ENCODE results near the gene MAP4K4.

The MAP4K4 gene

GRCh38 chr2:101794141-101794540, 96.6 kb downstream of the MAP4K4 start:
- H3K4me1 ChIP-seq (ENCODE audit: control insufficient read depth, insufficient read depth, low read length) = peaks cover 6% of the 10 kb centered on the region
- H3K9me3 ChIP-seq (ENCODE audit: control insufficient read depth, low read length) = no peaks in the 10 kb centered on the region
- no peak overlapping the region for H3K4me3 ChIP-seq (ENCODE audit: low read length)
- no peak overlapping the region for H3K9ac ChIP-seq (ENCODE audit: low read length)
- H3K27me3 ChIP-seq (ENCODE audit: control insufficient read depth, insufficient read depth, low read length) = no peaks in the 10 kb centered on the region
- H3K36me3 ChIP-seq (ENCODE audit: control insufficient read depth, insufficient read depth, low read length) = no peaks in the 10 kb centered on the region

GRCh38 chr2:101795033-101795432, 97.5 kb downstream of the MAP4K4 start:
- H3K4me3 ChIP-seq (ENCODE audit: low read length) = no peak overlapping the region
- no peaks in the 10 kb centered on the region for H3K27me3 ChIP-seq (ENCODE audit: control insufficient read depth, insufficient read depth, low read length)
- no peaks in the 10 kb centered on the region for H3K36me3 ChIP-seq (ENCODE audit: control insufficient read depth, insufficient read depth, low read length)
- no peaks in the 10 kb centered on the region for H3K9me3 ChIP-seq (ENCODE audit: control insufficient read depth, low read length)
- H3K4me1 ChIP-seq (ENCODE audit: control insufficient read depth, insufficient read depth, low read length) = no peaks in the 10 kb centered on the region
- H3K9ac ChIP-seq (ENCODE audit: low read length) = no peak overlapping the region

GRCh38 chr2:101796825-101797600, 99.5 kb downstream of the MAP4K4 start:
- Histone ChIP-seq H3K36me3 (ENCODE audit: control insufficient read depth, insufficient read depth, low read length) (no peaks in the 10 kb centered on the region), H3K4me3 (ENCODE audit: low read length) (no peak overlapping the region), H3K27me3 (ENCODE audit: control insufficient read depth, insufficient read depth, low read length) (no peaks in the 10 kb centered on the region), H3K9ac (ENCODE audit: low read length) (no peak overlapping the region), H3K9me3 (ENCODE audit: control insufficient read depth, low read length) (no peaks in the 10 kb centered on the region), H3K4me1 (ENCODE audit: control insufficient read depth, insufficient read depth, low read length) (peaks cover 6% of the 10 kb centered on the region)

- no peaks in the 10 kb centered on the region for H3K9me3 ChIP-seq (ENCODE audit: control insufficient read depth, low read length)
- no peaks in the 10 kb centered on the region for H3K27me3 ChIP-seq (ENCODE audit: control insufficient read depth, insufficient read depth, low read length)
- no peaks in the 10 kb centered on the region for H3K36me3 ChIP-seq (ENCODE audit: control insufficient read depth, insufficient read depth, low read length)
- no peak overlapping the region for H3K4me3 ChIP-seq (ENCODE audit: low read length)
- H3K4me1 ChIP-seq (ENCODE audit: control insufficient read depth, insufficient read depth, low read length) = peaks cover 31% of the 10 kb centered on the region
- H3K9ac ChIP-seq (ENCODE audit: low read length) = no peak overlapping the region
Measured at GRCh38 chr2:101801496-101801895, 104.0 kb downstream of the MAP4K4 start.

GRCh38 chr2:101802329-101802728, 104.8 kb downstream of the MAP4K4 start:
- H3K4me3 ChIP-seq (ENCODE audit: low read length) = no peak overlapping the region
- H3K9me3 ChIP-seq (ENCODE audit: control insufficient read depth, low read length) = no peaks in the 10 kb centered on the region
- peaks cover 31% of the 10 kb centered on the region for H3K4me1 ChIP-seq (ENCODE audit: control insufficient read depth, insufficient read depth, low read length)
- no peaks in the 10 kb centered on the region for H3K27me3 ChIP-seq (ENCODE audit: control insufficient read depth, insufficient read depth, low read length)
- no peak overlapping the region for H3K9ac ChIP-seq (ENCODE audit: low read length)
- no peaks in the 10 kb centered on the region for H3K36me3 ChIP-seq (ENCODE audit: control insufficient read depth, insufficient read depth, low read length)

GRCh38 chr2:101803128-101803527, 105.6 kb downstream of the MAP4K4 start:
- Histone ChIP-seq H3K4me3 (ENCODE audit: low read length) (no peak overlapping the region), H3K9ac (ENCODE audit: low read length) (no peak overlapping the region), H3K4me1 (ENCODE audit: control insufficient read depth, insufficient read depth, low read length) (peaks cover 31% of the 10 kb centered on the region), H3K36me3 (ENCODE audit: control insufficient read depth, insufficient read depth, low read length) (no peaks in the 10 kb centered on the region), H3K9me3 (ENCODE audit: control insufficient read depth, low read length) (no peaks in the 10 kb centered on the region), H3K27me3 (ENCODE audit: control insufficient read depth, insufficient read depth, low read length) (no peaks in the 10 kb centered on the region)

GRCh38 chr2:101803945-101804696, 106.6 kb downstream of the MAP4K4 start:
- Histone ChIP-seq H3K4me3 (ENCODE audit: low read length) (no peak overlapping the region), H3K27me3 (ENCODE audit: control insufficient read depth, insufficient read depth, low read length) (no peaks in the 10 kb centered on the region), H3K9ac (ENCODE audit: low read length) (no peak overlapping the region), H3K4me1 (ENCODE audit: control insufficient read depth, insufficient read depth, low read length) (peaks cover 31% of the 10 kb centered on the region), H3K9me3 (ENCODE audit: control insufficient read depth, low read length) (no peaks in the 10 kb centered on the region), H3K36me3 (ENCODE audit: control insufficient read depth, insufficient read depth, low read length) (no peaks in the 10 kb centered on the region)

- no peak overlapping the region for H3K9ac ChIP-seq (ENCODE audit: low read length)
Measured at GRCh38 chr2:101805152-101806088, 107.9 kb downstream of the MAP4K4 start.

GRCh38 chr2:101806123-101806522, 108.6 kb downstream of the MAP4K4 start:
- Histone ChIP-seq H3K9ac (ENCODE audit: low read length) (no peak overlapping the region), H3K4me1 (ENCODE audit: control insufficient read depth, insufficient read depth, low read length) (peaks cover 31% of the 10 kb centered on the region)

More at GRCh38 chr2:101805152-101806088, 107.9 kb downstream of the MAP4K4 start:
- no peaks in the 10 kb centered on the region for H3K9me3 ChIP-seq (ENCODE audit: control insufficient read depth, low read length)
- H3K4me1 ChIP-seq (ENCODE audit: control insufficient read depth, insufficient read depth, low read length) = peaks cover 31% of the 10 kb centered on the region
- no peaks in the 10 kb centered on the region for H3K36me3 ChIP-seq (ENCODE audit: control insufficient read depth, insufficient read depth, low read length)
- no peak overlapping the region for H3K4me3 ChIP-seq (ENCODE audit: low read length)
- no peaks in the 10 kb centered on the region for H3K27me3 ChIP-seq (ENCODE audit: control insufficient read depth, insufficient read depth, low read length)

GRCh38 chr2:101806701-101807100, 109.2 kb downstream of the MAP4K4 start:
- no peak overlapping the region for H3K4me3 ChIP-seq (ENCODE audit: low read length)
- H3K4me1 ChIP-seq (ENCODE audit: control insufficient read depth, insufficient read depth, low read length) = peaks cover 27% of the 10 kb centered on the region

More at GRCh38 chr2:101806123-101806522, 108.6 kb downstream of the MAP4K4 start:
- no peaks in the 10 kb centered on the region for H3K9me3 ChIP-seq (ENCODE audit: control insufficient read depth, low read length)
- no peak overlapping the region for H3K4me3 ChIP-seq (ENCODE audit: low read length)
- H3K27me3 ChIP-seq (ENCODE audit: control insufficient read depth, insufficient read depth, low read length) = no peaks in the 10 kb centered on the region
- no peaks in the 10 kb centered on the region for H3K36me3 ChIP-seq (ENCODE audit: control insufficient read depth, insufficient read depth, low read length)

GRCh38 chr2:101807242-101807641, 109.7 kb downstream of the MAP4K4 start:
- no peaks in the 10 kb centered on the region for H3K9me3 ChIP-seq (ENCODE audit: control insufficient read depth, low read length)
- H3K4me3 ChIP-seq (ENCODE audit: low read length) = no peak overlapping the region
- H3K36me3 ChIP-seq (ENCODE audit: control insufficient read depth, insufficient read depth, low read length) = no peaks in the 10 kb centered on the region
- H3K27me3 ChIP-seq (ENCODE audit: control insufficient read depth, insufficient read depth, low read length) = no peaks in the 10 kb centered on the region
- peaks cover 22% of the 10 kb centered on the region for H3K4me1 ChIP-seq (ENCODE audit: control insufficient read depth, insufficient read depth, low read length)
- no peak overlapping the region for H3K9ac ChIP-seq (ENCODE audit: low read length)

More at GRCh38 chr2:101806701-101807100, 109.2 kb downstream of the MAP4K4 start:
- no peaks in the 10 kb centered on the region for H3K36me3 ChIP-seq (ENCODE audit: control insufficient read depth, insufficient read depth, low read length)
- no peaks in the 10 kb centered on the region for H3K27me3 ChIP-seq (ENCODE audit: control insufficient read depth, insufficient read depth, low read length)
- no peaks in the 10 kb centered on the region for H3K9me3 ChIP-seq (ENCODE audit: control insufficient read depth, low read length)
- H3K9ac ChIP-seq (ENCODE audit: low read length) = no peak overlapping the region
